H9 (cell line): Measurements from ENCODE around the gene HOXC11. TPM values are rescaled to one million over a fixed set of nuclear protein-coding genes. Genes with fewer than 3 reads are reported as not detected.

Source experiments
- DNase-seq: peaks from one replicate; pipeline ENCODE4 v3.0.0-alpha.2; 2017
- H2AFZ ChIP-seq: one replicate; pipeline ENCODE4 v1.6.1; 2013; ENCODE audit warnings: mild to moderate bottlenecking, low read length, control low read depth, moderate library complexity
- H2AK5ac ChIP-seq: 2 replicates; pipeline ENCODE4 v1.6.1; 2013; ENCODE audit warnings: low read length, control low read depth, mixed read lengths; ENCODE audit not compliant: insufficient read length
- H2BK120ac ChIP-seq: one replicate; pipeline ENCODE4 v1.6.1; 2013; ENCODE audit warnings: low read depth, mild to moderate bottlenecking, low read length, control low read depth, inconsistent platforms; ENCODE audit not compliant: poor library complexity, severe bottlenecking
- H2BK12ac ChIP-seq: 2 replicates; pipeline ENCODE4 v1.6.1; 2013; ENCODE audit warnings: low read length, control low read depth, mixed read lengths, low read depth; ENCODE audit not compliant: insufficient read length
- H2BK15ac ChIP-seq: 2 replicates; pipeline ENCODE4 v1.6.1; 2013; ENCODE audit warnings: low read depth, low read length, control low read depth
- H2BK20ac ChIP-seq: one replicate; pipeline ENCODE4 v1.6.1; 2013; ENCODE audit warnings: low read depth, mild to moderate bottlenecking, low read length, control low read depth, inconsistent platforms; ENCODE audit not compliant: poor library complexity, severe bottlenecking
- H2BK5ac ChIP-seq: 2 replicates; pipeline ENCODE4 v1.6.1; 2013; ENCODE audit warnings: low read length, control low read depth, mixed read lengths; ENCODE audit not compliant: insufficient read length
- H3K14ac ChIP-seq: 2 replicates; pipeline ENCODE4 v1.6.1; 2013; ENCODE audit warnings: low read length, control low read depth; ENCODE audit not compliant: insufficient read depth
- H3K18ac ChIP-seq: 2 replicates; pipeline ENCODE4 v1.6.1; 2013; ENCODE audit warnings: low read depth, mild to moderate bottlenecking, mixed read lengths, low read length, control low read depth; ENCODE audit not compliant: insufficient read length
- H3K23ac ChIP-seq: 2 replicates; pipeline ENCODE4 v1.6.1; 2013; ENCODE audit warnings: low read length, control low read depth, mixed read lengths, low read depth; ENCODE audit not compliant: insufficient read length
- H3K23me2 ChIP-seq: 2 replicates; pipeline ENCODE4 v1.6.1; 2013; ENCODE audit warnings: low read depth, mild to moderate bottlenecking, mixed read lengths, low read length, control low read depth; ENCODE audit not compliant: insufficient read length, poor library complexity, severe bottlenecking
- H3K27ac ChIP-seq: 2 replicates; pipeline ENCODE4 v1.5.1; 2013; ENCODE audit warnings: low read length, control low read depth, mixed read lengths, low read depth; ENCODE audit not compliant: insufficient read length
- H3K27me3 ChIP-seq: 2 replicates; pipeline ENCODE4 v1.6.1; 2013; ENCODE audit warnings: low read length, control low read depth, inconsistent platforms; ENCODE audit not compliant: insufficient read depth
- H3K4ac ChIP-seq: 2 replicates; pipeline ENCODE4 v1.6.1; 2013; ENCODE audit warnings: low read depth, mild to moderate bottlenecking, control low read depth, inconsistent platforms, low read length, moderate library complexity
- H3K4me1 ChIP-seq: 2 replicates; pipeline ENCODE4 v1.6.1; 2013; ENCODE audit warnings: low read length, control low read depth, inconsistent platforms; ENCODE audit not compliant: insufficient read depth
- H3K4me2 ChIP-seq: 2 replicates; pipeline ENCODE4 v1.6.1; 2013; ENCODE audit warnings: low read length, control low read depth, mixed read lengths; ENCODE audit not compliant: insufficient read length, insufficient read depth
- H3K56ac ChIP-seq: 2 replicates; pipeline ENCODE4 v1.6.1; 2013; ENCODE audit warnings: low read depth, mild to moderate bottlenecking, mixed read lengths, low read length, control low read depth; ENCODE audit not compliant: insufficient read length
- H3K79me1 ChIP-seq: 2 replicates; pipeline ENCODE4 v1.6.1; 2013; ENCODE audit warnings: low read depth, mild to moderate bottlenecking, moderate library complexity, low read length, control low read depth, inconsistent platforms; ENCODE audit not compliant: insufficient read depth, poor library complexity, severe bottlenecking
- H3K79me2 ChIP-seq: 2 replicates; pipeline ENCODE4 v1.6.1; 2013; ENCODE audit warnings: low read length, control low read depth, inconsistent platforms; ENCODE audit not compliant: insufficient read depth
- H3K9ac ChIP-seq: 2 replicates; pipeline ENCODE4 v1.6.1; 2013; ENCODE audit warnings: low read length, control low read depth, mixed read lengths; ENCODE audit not compliant: insufficient read length; ENCODE audit errors: extremely low read depth
- H3K9me3 ChIP-seq: one replicate; pipeline ENCODE4 v1.6.1; 2013; ENCODE audit warnings: low read depth, low read length, inconsistent platforms; ENCODE audit not compliant: control insufficient read depth
- H3T11ph ChIP-seq: one replicate; pipeline ENCODE4 v1.6.1; 2013; ENCODE audit warnings: mild to moderate bottlenecking, low read length, control low read depth, inconsistent platforms
- H4K20me1 ChIP-seq: one replicate; pipeline ENCODE4 v1.6.1; 2013; ENCODE audit not compliant: control insufficient read depth, insufficient read length, insufficient read depth
- H4K5ac ChIP-seq: 2 replicates; pipeline ENCODE4 v1.6.1; 2013; ENCODE audit warnings: low read depth, mild to moderate bottlenecking, mixed read lengths, low read length, control low read depth; ENCODE audit not compliant: insufficient read length
- H4K8ac ChIP-seq: replicated peaks from 2 replicates; pipeline ENCODE4 v1.6.1; 2013; ENCODE audit warnings: low read length, control low read depth, mixed read lengths, low read depth; ENCODE audit not compliant: insufficient read length
- H4K91ac ChIP-seq: 2 replicates; pipeline ENCODE4 v1.6.1; 2013; ENCODE audit warnings: low read depth, mild to moderate bottlenecking, moderate library complexity, mixed read lengths, low read length, control low read depth; ENCODE audit not compliant: insufficient read length
- H3K27ac Mint-ChIP-seq, 3 experiments: 2 replicates in 2 of 3; 3 replicates in 1 of 3; pipeline ENCODE4 v1.8.0; 2020 to 2021; ENCODE audit warnings: mixed read lengths in 3 of 3, mild to moderate bottlenecking in 1 of 3, moderate library complexity in 1 of 3
- H3K27me3 Mint-ChIP-seq: 2 replicates; pipeline ENCODE4 v1.8.0; 2021; ENCODE audit warnings: low read depth, mild to moderate bottlenecking, moderate library complexity, mixed read lengths
- H3K36me3 Mint-ChIP-seq, 3 experiments: 2 replicates in 2 of 3; 3 replicates in 1 of 3; pipeline ENCODE4 v1.8.0; 2020 to 2021; ENCODE audit warnings: low read depth in 3 of 3, mixed read lengths in 3 of 3; ENCODE audit not compliant: insufficient read depth in 1 of 3
- H3K4me1 Mint-ChIP-seq, 2 experiments: 2 replicates each; pipeline ENCODE4 v1.8.0; 2020; ENCODE audit warnings: mixed read lengths in 2 of 2
- H3K4me3 Mint-ChIP-seq, 2 experiments: 2 replicates in 1 of 2; 3 replicates in 1 of 2; pipeline ENCODE4 v1.8.0; 2020 to 2021; ENCODE audit warnings: mild to moderate bottlenecking in 2 of 2, mixed read lengths in 2 of 2, moderate library complexity in 1 of 2
- H3K9me3 Mint-ChIP-seq, 2 experiments: 2 replicates in 1 of 2; 3 replicates in 1 of 2; pipeline ENCODE4 v1.8.0; 2020; ENCODE audit warnings: mild to moderate bottlenecking in 2 of 2, mixed read lengths in 2 of 2, moderate library complexity in 1 of 2
- CTCF ChIP-seq: fragments of 200-600 bp; sonication (generic); conservative IDR thresholded peaks from 3 replicates; pipeline ENCODE4 v1.8.0; 2021; ENCODE audit warnings: antibody characterized with exemption, mild to moderate bottlenecking
- WGBS: extraction: QIAGEN DNeasy Blood & Tissue Kit; methylation state at CpG from one replicate; pipeline ENCODE4 v1.1.7; 2013; ENCODE audit warnings: missing lambda C conversion rate, low lambda C conversion rate, mixed read lengths; ENCODE audit not compliant: insufficient read length; ENCODE audit errors: extremely low coverage; 5-methylcytosine and 5-hydroxymethylcytosine counted together
- total RNA-seq: library from RNA; stranded (reverse); gene quantifications from 2 replicates; pipeline ENCODE4 v1.2.1, GENCODE V29; 2021

The HOXC11 gene
- total RNA-seq, 1 experiment from 2014 or later = not detected

DNA sequence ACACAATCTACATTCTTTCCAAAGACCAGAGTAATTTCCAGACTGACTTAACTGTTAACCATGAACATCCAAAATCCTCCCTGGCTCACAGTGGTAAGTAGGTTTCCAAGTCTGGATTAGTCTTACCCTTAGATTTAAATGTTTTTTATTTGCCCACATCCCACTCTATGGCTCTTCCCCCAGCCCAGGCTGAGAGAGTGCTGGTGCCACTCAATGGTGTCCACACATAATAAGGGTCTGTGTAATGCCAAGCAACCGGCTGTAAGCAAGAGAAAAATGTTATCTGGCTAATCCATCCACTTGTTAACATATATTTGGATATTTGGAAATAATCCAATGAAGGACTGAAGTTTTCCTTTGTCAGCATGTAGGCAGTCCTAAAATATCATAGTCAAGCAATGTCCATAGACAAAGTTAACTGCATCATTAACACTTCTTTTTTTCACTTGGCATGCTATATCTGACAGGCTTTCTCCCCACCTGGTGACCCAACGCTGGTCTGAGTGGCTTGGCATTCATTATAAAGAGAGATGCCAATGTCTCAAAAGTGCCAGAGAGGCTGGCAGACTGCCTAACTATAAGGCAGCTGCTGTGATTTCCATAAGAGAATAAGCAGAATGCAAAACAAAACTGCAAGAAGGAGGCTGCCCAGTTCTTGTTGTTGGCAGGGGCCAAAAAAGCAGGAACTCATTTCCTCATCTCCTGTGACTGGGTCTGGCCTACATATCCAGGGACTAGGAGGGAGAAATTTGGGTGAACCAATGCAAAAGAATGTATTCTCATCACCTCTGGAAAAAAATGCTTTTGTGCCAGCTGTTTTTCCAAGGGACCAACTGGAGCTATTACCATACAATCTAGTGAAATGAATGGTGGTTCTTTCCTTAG, 48.2 kb upstream of the HOXC11 start:
- Mint-ChIP-seq H3K27me3 (peaks cover 98% of the 10 kb centered on the region), H3K4me3 (no peak overlapping the region), H3K9me3 (no peaks in the 10 kb centered on the region; a peak in 2 of 5 replicates), H3K36me3 (no peaks in the 10 kb centered on the region), H3K4me1 (peaks cover 0 to 10% of the 10 kb centered on the region in 2 experiments; a peak in 1 of 4 replicates), H3K27ac (no peak overlapping the region)
- Histone ChIP-seq H3K18ac (no peak overlapping the region), H3K79me1 (no peaks in the 10 kb centered on the region), H3K27me3 (peaks cover 67% of the 10 kb centered on the region), H2AFZ (no peak overlapping the region), H3K23me2 (no peaks in the 10 kb centered on the region), H2AK5ac (no peak overlapping the region), H4K91ac (no peak overlapping the region), H3K79me2 (no peaks in the 10 kb centered on the region), H3K9ac (no peak overlapping the region), H3K23ac (no peak overlapping the region), H3K56ac (no peak overlapping the region), H2BK15ac (no peak overlapping the region), H3K14ac (no peak overlapping the region), H4K20me1 (no peaks in the 10 kb centered on the region), H3K27ac (no peak overlapping the region), H4K8ac (no peak overlapping the region), H2BK5ac (no peak overlapping the region), H2BK12ac (no peak overlapping the region), H3K9me3 (no peaks in the 10 kb centered on the region), H2BK120ac (no peak overlapping the region), H3K4me1 (no peaks in the 10 kb centered on the region), H3T11ph (no peak overlapping the region), H4K5ac (no peak overlapping the region), H2BK20ac (no peak overlapping the region), H3K4me2 (no peak overlapping the region), H3K4ac (no peak overlapping the region)
- TF ChIP-seq CTCF = no peak
- no CpG with 5 or more reads among the region's 2 CpGs for WGBS
- no peak for DNase-seq
